ENCODE data around the gene B3GNT3.

Gene B3GNT3

DNA sequence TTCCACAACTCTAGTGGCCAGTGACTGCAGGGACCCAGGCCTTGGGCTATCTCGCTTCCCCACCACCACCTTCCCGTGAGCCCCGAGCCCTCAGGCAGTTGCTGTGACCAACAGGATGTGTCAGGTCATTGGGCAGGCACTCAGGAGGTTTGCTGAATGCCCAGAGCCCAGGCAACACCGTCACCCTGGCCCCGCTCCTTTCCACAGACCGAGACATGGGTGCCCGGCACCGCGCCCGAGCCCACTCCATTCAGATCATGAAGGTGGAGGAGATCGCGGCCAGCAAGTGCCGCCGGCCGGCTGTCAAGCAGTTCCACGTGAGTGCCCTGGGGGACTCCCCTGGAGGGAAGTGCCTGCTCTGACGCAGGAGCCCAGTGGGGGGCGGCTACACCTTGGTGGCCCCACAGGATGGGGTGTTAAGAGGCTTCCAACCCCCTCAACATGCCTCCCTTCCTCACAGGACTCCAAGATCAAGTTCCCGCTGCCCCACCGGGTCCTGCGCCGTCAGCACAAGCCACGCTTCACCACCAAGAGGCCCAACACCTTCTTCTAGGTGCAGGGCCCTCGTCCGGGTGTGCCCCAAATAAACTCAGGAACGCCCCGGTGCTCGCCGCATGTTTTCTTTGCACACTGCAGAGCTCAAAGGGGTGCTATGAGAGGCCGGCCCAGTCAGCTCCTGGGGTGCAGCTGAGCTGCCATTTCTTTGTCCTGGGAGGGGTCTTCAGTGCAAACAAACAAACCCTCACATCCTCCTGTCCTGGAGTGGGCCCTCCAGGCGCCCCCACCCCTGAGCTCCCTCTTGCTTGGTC is 68.0 kb downstream of the B3GNT3 start:
- no peak for DNase-seq
